GM19463 (cell line): ENCODE results near the gene RAB40B.

Experiments
- ATAC-seq: cut with Tn5 transposase; IDR thresholded peaks from one replicate; pipeline ENCODE4 v1.9.1; 2021; ENCODE audit warnings: mild to moderate bottlenecking, moderate library complexity; ENCODE audit not compliant: unreplicated experiment

Gene RAB40B

DNA sequence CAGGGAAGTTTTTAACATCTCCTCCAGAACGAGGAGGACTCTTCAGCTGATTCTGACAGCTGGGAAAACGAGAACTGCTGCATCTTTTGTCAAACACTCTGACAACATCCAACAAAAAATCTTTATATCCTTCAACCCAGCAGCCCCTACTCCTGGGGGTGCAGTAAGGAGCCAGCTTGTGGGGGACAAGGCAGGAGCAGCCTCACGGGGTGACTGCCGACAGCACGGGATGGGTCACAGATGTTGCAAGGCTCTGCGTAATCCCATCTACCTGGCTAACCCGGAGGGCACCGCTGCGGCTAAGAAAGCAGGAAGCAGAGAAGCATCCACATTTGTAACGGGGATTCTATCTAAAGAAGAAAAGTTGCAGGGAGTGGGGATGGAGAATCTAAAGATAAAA is 78.9 kb downstream of the RAB40B start:
- ATAC-seq = no peak

DNA sequence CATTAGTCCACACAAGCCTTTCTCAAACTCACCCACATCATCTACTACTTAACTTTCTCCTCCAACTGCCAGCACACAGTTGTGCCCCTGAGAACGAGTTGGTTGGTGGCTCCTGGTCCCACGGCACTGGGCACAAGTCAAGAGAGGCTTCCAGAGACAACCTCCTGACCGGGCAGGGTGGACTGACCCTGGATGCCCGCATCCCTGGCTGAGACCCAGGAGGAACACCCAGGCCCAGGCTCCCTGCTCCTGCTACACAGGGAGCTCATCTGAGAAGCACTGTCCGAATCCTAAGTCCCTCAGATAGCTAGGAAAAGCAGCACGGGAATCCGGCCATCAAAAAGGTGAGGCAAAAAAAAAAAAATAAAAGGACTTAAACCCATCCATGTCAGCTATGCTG is 79.3 kb downstream of the RAB40B start:
- no peak for ATAC-seq

DNA sequence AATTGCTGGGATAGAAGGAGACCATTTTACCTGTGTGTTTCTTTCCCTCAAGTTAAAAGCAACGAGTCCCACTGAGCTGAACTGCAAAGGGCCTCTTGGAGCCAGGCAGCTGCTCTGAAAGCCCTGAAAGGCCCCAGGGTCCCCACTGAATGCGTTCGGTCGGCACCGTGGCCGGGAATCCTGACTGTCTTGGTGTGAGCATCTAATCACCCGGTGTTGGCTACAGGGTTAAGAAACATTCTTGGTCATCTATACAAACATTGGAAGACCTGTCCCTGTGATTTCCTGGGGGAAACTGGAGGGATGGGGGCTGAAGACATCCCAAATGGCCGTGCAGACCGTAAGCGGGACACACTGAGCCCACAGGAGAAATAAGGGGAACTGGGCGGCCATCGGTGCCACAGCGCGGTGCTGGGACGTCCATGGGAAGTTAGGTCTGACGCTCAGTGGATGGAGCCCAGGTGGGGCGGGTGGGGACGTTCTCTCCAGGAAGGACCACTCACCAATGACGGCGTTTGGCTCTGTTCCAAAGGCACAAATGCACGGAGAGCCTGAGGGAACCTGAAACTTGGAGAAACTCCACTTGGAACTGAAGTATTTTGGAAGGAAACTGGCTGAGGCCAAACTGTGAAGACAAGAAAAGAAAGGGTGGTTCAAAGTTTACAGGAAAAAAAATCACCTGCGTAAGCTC is 82.3 kb downstream of the RAB40B start:
- no peak for ATAC-seq

DNA sequence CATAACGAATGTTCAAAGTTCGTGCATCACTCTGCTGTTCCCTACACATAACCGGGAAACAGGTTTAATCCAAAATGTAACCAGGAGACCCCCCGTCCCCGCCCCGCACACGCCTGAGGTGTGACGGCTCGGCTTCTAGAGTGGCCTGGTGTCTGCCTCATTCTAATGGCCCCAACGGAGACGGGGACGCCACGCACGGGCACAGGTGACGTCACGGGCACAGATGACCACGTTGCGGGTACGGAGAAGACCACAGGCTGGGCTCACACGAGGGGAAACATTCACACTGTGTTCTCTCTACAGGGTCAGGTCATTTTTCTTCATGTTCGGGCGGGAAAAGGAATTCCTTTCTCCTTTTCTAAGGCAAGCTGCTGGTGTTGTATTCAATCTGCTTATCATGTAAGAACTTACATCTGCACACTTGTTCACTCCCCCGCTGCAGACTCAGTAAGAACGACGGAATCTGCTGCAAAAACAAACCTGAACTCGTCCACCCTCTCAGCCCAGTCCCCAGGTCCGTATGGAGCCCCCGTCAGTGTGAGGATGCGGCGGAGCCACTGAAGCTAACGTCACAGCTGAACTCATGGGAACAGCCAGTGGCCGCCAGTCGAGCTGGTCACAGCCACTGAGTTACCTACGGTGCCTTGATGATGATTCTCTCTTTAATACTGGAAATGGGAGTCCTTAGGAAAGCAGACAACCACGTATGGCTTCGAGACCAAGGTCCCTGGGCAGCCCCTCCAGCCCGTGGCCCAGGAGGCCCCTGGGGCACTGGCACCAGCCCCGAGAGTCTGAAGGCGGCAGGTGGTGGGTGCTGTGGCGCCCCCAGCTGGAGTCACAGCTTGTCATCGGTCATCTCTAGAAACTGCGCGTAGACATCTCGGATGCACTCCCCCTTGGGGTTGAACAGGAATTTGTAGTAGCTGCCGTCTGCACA is 83.1 kb downstream of the RAB40B start:
- ATAC-seq = no peak

DNA sequence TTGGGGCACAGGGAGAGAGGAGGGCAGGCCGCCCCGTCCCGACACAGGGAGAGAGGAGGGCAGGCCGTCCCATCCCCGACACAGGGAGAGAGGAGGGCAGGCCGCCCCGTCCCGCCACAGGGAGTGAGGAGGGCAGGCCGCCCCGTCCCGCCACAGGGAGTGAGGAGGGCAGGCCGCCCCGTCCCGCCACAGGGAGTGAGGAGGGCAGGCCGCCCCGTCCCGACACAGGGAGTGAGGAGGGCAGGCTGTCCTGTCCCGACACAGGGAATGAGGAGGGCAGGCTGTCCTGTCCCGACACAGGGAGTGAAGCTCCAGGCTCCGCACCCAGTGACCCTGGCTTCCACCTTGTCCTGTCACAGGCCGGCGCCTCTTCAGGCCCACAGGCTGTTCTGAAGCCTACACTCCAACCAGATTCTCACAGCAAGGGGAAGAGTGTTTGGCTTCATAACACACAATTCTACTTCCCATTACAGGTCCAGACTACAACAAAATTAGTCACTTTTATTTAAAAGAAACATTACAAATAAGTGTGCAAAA is 84.3 kb downstream of the RAB40B start:
- no peak for ATAC-seq

DNA sequence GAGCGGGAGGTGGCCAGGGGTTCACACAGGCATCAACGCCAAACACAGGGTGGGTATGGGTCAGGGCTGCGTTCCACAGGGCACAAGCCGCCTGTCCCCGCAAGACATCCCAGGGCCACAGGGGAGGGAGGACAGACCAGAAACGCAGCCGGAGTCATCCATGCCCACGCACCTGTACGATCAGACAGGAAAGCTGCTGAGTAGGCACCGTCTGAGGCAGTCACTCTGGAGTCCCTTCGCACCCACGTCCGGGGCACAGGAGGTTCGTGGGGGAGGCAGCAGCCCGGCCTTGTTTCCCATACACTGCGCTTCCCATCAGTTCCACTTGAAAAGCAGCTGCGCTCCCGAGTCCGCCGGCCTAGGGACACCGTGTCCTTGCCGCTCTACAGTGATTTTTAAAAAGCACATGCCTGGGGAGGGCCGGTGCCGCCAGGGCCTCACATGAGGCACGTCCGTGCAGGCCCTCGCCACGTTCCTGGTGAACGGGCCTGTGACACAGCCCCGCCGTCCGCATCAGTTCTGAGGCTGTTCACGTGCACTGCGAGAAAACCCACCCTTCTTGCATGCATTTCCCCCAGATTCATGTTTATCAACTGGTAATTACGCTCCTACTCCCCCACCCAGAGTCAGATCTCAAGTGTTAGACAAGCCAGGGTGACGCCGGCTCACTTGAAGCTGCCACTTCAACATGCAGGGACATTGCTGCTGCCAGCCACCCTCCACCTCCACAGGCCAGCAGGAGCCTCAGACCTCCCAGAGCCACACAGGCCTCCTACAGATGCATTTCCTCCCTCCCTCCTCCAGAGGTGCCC is 85.0 kb downstream of the RAB40B start:
- no peak for ATAC-seq

DNA sequence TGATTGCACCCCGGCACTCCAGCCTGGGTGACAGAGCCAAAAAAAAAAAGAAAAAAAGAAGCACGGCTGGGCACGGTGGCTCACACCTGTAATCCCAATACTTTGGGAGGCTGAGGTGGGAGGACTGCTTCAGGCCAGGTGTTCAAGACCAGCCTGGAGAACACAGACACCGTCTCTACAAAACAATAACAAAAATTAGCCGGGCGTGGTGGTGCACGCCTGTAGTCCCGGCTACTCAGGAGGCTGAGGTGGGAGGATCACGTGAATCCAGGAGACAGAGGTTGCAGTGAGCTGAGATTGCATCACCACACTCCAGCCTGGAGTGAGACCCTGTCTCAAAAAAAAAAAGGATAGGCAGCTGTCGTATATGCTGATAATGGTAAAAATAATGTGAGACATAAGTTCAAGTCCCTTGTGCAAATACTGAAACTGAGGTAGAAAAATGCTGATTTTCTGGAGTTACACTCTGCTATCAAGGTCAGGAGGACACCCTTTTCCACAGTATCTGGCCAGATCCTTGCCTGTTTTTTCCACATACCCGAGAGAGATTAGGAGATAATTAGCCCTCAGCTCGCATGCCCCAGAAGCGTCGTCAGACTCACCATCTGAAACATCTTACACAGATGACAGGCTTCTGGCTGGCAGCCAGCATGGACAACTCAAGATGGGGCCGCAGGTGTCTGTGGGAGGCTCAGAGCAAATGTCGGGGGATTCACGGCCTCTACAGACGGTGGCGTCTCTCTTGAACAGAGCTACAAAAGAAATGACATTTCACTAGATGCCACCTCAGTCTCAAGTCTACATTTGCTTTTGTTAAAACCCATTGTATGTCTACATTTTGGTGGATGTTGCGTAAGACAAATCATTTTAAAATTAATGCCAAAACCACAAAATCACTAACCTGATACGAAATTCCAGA is 87.1 kb downstream of the RAB40B start:
- no peak for ATAC-seq

DNA sequence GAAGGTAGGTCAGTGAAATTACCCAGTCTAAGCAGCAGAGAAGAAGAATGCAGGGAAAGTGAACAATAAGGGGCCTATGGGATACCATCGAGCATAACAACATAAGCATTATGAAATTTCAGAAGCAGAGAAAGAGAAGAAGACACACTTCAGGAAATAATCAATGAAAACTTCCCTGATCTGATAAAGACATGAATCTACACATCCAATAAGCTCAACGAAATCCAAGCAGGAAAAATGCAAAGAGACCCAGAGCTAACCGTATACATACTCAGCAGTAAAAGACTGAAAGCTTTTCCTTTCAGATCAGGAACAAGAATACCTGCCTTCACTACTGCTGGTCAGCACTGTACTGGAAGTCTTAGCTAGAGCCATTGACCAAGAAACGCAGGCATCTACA is 88.8 kb downstream of the RAB40B start:
- no peak for ATAC-seq

DNA sequence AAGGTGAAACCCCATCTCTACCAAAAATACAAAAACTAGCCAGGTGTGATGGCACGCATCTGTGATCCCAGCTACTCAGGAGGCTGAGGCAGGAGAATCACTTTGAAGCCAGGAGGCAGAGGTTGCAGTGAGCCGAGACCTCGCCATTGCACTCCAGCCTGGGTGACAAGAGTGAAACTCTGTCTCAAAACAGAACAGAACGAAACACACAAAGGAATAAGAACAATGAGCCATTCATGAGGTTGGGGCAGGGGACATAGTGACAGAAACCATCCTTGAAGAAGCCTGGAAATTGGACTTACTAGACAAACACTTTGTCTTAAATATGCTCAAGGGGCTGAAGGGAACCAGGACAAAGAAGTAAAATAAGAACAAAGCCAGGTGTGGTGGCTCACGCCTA is 89.7 kb downstream of the RAB40B start:
- ATAC-seq = no peak

DNA sequence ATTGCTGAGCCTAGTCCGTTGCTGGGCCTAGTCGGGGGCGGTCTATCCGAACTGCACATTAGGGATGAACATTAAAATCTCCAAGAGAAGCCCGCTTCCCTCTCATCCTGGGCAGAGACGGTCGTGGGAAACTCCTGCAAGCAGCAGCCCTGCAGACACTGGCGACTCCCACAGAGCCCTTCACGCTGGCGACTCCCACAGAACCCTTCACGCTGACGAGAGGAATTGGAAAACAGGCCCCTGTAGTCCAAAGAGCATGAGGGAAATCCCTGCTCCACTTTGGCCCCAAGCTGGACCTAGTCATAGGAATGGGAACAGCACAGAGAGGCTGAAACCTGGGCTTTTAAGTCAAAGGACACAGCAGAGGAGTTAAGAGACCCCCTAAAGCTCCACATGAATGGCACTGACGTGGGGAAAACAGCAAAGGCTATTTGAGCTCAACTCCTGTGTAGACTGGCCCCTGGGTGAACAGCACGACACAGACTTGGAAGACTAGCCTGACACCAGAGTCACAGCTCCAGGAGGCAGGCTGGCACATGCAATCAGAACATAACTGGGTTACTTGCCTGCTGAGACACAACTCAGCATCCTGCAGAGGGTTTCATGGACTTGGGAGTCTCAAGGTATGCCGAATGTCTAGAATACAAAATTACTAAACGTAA is 92.4 kb downstream of the RAB40B start:
- ATAC-seq = no peak
